Measurements from ENCODE around the gene UCHL5. TPM values are rescaled to one million over a fixed set of nuclear protein-coding genes. Genes with fewer than 3 reads are reported as not detected.

Gene UCHL5
- total RNA-seq, 1 experiment from 2014 or later: 49.3 TPM

DNA sequence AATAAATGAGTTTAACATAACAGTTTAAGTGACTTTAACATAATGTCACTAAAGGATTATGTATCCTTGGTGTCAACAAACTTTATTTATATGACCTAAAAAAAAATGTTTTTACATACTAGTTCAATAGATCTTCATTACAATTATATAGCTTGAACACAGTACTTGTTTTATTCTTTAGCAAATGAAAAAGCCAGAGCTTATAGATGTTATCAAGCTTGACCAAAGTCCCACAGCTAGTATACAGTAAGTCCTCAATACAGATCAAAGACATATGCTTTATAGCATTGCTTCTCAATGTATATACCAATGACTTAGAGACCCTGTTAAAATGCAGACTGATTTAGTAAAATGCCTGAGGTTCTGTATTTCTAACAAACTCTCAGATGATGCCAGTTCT, 42.4 kb downstream of the UCHL5 start:
- H3K4me2 ChIP-seq: no peak overlapping the region
- no peaks in the 10 kb centered on the region for H3K79me2 ChIP-seq (ENCODE audit: low read depth)
- no peaks in the 10 kb centered on the region for H3K27me3 ChIP-seq (ENCODE audit: insufficient read depth, low read depth)
- H3K4me1 ChIP-seq (replicated peaks; ENCODE audit: insufficient read depth): no peaks in the 10 kb centered on the region
- H3K27ac ChIP-seq: no peak overlapping the region
- DNase-seq: no peak
- 0 out of 2 replicates have a peak, but pooled peaks cover 3% of the 10 kb centered on the region for H3F3A ChIP-seq (ENCODE audit: insufficient read depth, low read depth)
- no peaks in the 10 kb centered on the region for H4K20me1 ChIP-seq (ENCODE audit: insufficient read depth)
- CTCF ChIA-PET: no interaction called here
- H3K36me3 ChIP-seq (ENCODE audit: low read depth): 0 out of 2 replicates have a peak, but pooled peaks cover 7% of the 10 kb centered on the region
- no peaks in the 10 kb centered on the region for H3K9me3 ChIP-seq (ENCODE audit: insufficient read depth, low read depth)
- H2AFZ ChIP-seq: no peak overlapping the region
- POLR2A ChIA-PET (ENCODE audit: unreplicated experiment): no interaction called here
- no peak overlapping the region for H3K4me3 ChIP-seq
- intact Hi-C loops (cut with micrococcal nuclease; ENCODE audit: unreplicated experiment): loop anchor here (5.0 to 10.0 kb wide), 2 partner anchors 402 to 539 kb away; no protein-coding TSS in a partner anchor
- BruUV-seq (replicated peaks): no TSS peak
- no peak for TF ChIP-seq EZH2 (IDR thresholded peaks at IDR 0.05; ENCODE audit: low read depth)
- no peaks in the 10 kb centered on the region for H3K9me2 ChIP-seq (ENCODE audit: insufficient read depth)

DNA sequence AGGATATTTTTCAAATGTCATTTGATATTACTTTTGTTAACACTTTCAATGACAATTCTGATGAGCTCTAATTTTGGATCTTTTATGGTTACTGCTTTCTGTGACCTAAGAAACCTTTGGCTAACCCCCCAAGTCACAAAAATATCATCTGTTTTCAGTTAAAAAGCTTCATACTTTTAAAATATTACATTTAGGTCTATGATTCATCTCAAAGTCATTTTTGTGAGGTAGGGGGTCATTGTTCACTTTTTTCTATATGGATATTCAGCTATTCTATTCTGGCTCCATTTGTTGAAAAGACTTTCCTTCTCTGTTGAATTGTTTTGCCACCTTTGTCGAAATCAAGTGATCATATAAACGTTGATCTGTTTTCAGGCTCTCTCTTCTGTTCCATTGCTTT, 44.8 kb downstream of the UCHL5 start:
- intact Hi-C loops (cut with micrococcal nuclease; ENCODE audit: unreplicated experiment): loop anchor here (10.0 kb wide), 1 partner anchor 400 kb away; no protein-coding TSS in a partner anchor
- Histone ChIP-seq H3K4me2 (no peak overlapping the region), H3K9me2 (ENCODE audit: insufficient read depth) (no peaks in the 10 kb centered on the region), H3K27ac (no peak overlapping the region), H3F3A (ENCODE audit: insufficient read depth, low read depth) (peaks cover 3% of the 10 kb centered on the region; the same call in 1 of the 2 replicates), H3K9me3 (ENCODE audit: insufficient read depth, low read depth) (no peaks in the 10 kb centered on the region), H3K79me2 (ENCODE audit: low read depth) (no peaks in the 10 kb centered on the region), H4K20me1 (ENCODE audit: insufficient read depth) (no peaks in the 10 kb centered on the region), H3K4me1 (replicated peaks; ENCODE audit: insufficient read depth) (no peaks in the 10 kb centered on the region), H3K27me3 (ENCODE audit: insufficient read depth, low read depth) (no peaks in the 10 kb centered on the region), H3K4me3 (no peak overlapping the region), H2AFZ (no peak overlapping the region), H3K36me3 (ENCODE audit: low read depth) (0 out of 2 replicates have a peak, but pooled peaks cover 7% of the 10 kb centered on the region)
- POLR2A ChIA-PET (ENCODE audit: unreplicated experiment): no interaction called here
- DNase-seq: no peak
- CTCF ChIA-PET: no interaction called here
- no peak for TF ChIP-seq EZH2 (IDR thresholded peaks at IDR 0.05; ENCODE audit: low read depth)
- TF ChIP-seq, protein P1, sequence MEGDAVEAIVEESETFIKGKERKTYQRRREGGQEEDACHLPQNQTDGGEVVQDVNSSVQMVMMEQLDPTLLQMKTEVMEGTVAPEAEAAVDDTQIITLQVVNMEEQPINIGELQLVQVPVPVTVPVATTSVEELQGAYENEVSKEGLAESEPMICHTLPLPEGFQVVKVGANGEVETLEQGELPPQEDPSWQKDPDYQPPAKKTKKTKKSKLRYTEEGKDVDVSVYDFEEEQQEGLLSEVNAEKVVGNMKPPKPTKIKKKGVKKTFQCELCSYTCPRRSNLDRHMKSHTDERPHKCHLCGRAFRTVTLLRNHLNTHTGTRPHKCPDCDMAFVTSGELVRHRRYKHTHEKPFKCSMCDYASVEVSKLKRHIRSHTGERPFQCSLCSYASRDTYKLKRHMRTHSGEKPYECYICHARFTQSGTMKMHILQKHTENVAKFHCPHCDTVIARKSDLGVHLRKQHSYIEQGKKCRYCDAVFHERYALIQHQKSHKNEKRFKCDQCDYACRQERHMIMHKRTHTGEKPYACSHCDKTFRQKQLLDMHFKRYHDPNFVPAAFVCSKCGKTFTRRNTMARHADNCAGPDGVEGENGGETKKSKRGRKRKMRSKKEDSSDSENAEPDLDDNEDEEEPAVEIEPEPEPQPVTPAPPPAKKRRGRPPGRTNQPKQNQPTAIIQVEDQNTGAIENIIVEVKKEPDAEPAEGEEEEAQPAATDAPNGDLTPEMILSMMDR (conservative IDR thresholded peaks at IDR 0.05): no peak
- BruUV-seq (replicated peaks): no TSS peak

DNA sequence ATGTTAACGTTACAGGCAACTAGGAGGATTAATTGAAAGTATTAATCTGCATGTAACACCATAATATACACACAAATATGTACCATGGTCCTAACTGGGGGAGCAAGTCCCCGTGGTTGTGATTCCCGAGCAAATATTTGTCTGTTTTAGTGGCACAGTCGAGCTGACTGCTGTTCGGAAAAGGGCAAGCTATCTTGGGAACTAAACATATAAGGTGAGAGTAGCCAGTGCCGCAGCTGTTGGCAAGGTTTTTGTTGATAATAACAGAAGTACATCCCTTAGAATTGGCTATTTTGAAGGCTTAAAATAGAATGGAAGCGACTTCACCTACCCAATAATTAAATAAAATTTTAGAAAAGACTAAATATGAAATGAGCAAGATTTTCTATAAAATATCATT, 45.5 kb downstream of the UCHL5 start:
- ChIA-PET POLR2A (ENCODE audit: unreplicated experiment) (no interaction called here), CTCF (no interaction called here)
- Histone ChIP-seq H3K4me2 (no peak overlapping the region), H3K79me2 (ENCODE audit: low read depth) (no peaks in the 10 kb centered on the region), H3K4me1 (replicated peaks; ENCODE audit: insufficient read depth) (no peaks in the 10 kb centered on the region), H3K9me2 (ENCODE audit: insufficient read depth) (no peaks in the 10 kb centered on the region), H2AFZ (no peak overlapping the region), H3K36me3 (ENCODE audit: low read depth) (0 out of 2 replicates have a peak, but pooled peaks cover 7% of the 10 kb centered on the region), H3K27me3 (ENCODE audit: insufficient read depth, low read depth) (no peaks in the 10 kb centered on the region), H3K9me3 (ENCODE audit: insufficient read depth, low read depth) (no peaks in the 10 kb centered on the region), H3K27ac (no peak overlapping the region), H4K20me1 (ENCODE audit: insufficient read depth) (no peaks in the 10 kb centered on the region), H3K4me3 (no peak overlapping the region), H3F3A (ENCODE audit: insufficient read depth, low read depth) (peaks cover 3% of the 10 kb centered on the region; the same call in 1 of the 2 replicates)
- intact Hi-C loops (cut with micrococcal nuclease; ENCODE audit: unreplicated experiment): loop anchor here (10.0 kb wide), 1 partner anchor 399 kb away; no protein-coding TSS in a partner anchor
- BruUV-seq (replicated peaks): no TSS peak
- TF ChIP-seq, protein P1 (conservative IDR thresholded peaks at IDR 0.05): no peak
- TF ChIP-seq EZH2 (IDR thresholded peaks at IDR 0.05; ENCODE audit: low read depth): no peak
- no peak for DNase-seq

DNA sequence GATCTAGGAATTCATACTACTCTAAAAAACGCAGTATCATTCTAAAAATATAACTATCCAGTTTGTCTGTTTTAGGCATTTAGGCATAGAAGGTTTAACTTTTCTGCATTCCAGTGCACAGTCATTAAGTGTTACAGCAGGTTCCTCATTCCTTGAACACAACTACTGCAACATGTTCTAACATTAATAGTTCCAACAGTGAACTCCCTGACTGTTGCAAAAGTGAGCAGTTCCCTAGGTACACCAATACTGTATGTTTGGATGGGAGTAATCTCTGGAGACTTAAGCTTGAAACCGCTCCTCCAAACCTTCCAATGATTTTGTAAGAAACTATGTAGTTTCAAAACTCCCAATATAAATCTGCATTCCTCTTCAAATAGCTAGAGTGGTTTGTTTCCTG, 46.2 kb downstream of the UCHL5 start:
- Histone ChIP-seq H3K9me2 (ENCODE audit: insufficient read depth) (no peaks in the 10 kb centered on the region), H3F3A (ENCODE audit: insufficient read depth, low read depth) (peaks cover 3% of the 10 kb centered on the region; the same call in 1 of the 2 replicates), H3K9me3 (ENCODE audit: insufficient read depth, low read depth) (no peaks in the 10 kb centered on the region), H4K20me1 (ENCODE audit: insufficient read depth) (no peaks in the 10 kb centered on the region), H3K27me3 (ENCODE audit: insufficient read depth, low read depth) (no peaks in the 10 kb centered on the region), H3K36me3 (ENCODE audit: low read depth) (0 out of 2 replicates have a peak, but pooled peaks cover 7% of the 10 kb centered on the region), H3K4me3 (no peak overlapping the region), H3K4me1 (replicated peaks; ENCODE audit: insufficient read depth) (no peaks in the 10 kb centered on the region), H3K79me2 (ENCODE audit: low read depth) (no peaks in the 10 kb centered on the region), H2AFZ (no peak overlapping the region), H3K4me2 (no peak overlapping the region), H3K27ac (no peak overlapping the region)
- CTCF ChIA-PET: no interaction called here
- intact Hi-C loops (cut with micrococcal nuclease; ENCODE audit: unreplicated experiment): loop anchor here (10.0 kb wide), 1 partner anchor 398 kb away; no protein-coding TSS in a partner anchor
- POLR2A ChIA-PET (ENCODE audit: unreplicated experiment): no interaction called here
- DNase-seq: no peak
- BruUV-seq (replicated peaks): no TSS peak
- no peak for TF ChIP-seq EZH2 (IDR thresholded peaks at IDR 0.05; ENCODE audit: low read depth)
- TF ChIP-seq, protein P1 (conservative IDR thresholded peaks at IDR 0.05): no peak
